Psoas muscle (tissue), 8 donors: ENCODE results near the gene SHH. TPM values are rescaled to one million over a fixed set of nuclear protein-coding genes. Genes with fewer than 3 reads are reported as not detected.

ENCODE experiments used
- ATAC-seq, 4 donors: fragments of 200-7000 bp; cut with Tn5 transposase; one replicate each; pipeline ENCODE4 v1.9.1; 2020; ENCODE audit warnings: moderate library complexity in 3 of 4, mild to moderate bottlenecking in 2 of 4
- DNase-seq, 2 donors: peaks; one replicate each; pipeline ENCODE4 v3.0.0-alpha.2; 2020
- H3K27ac ChIP-seq: fragments of 200-600 bp; one replicate; pipeline ENCODE4 v1.8.0; 2022
- H3K27me3 ChIP-seq, 3 donors: fragments of 200-600 bp in 1 of 3; one replicate each; pipeline versions ENCODE4 v1.6.1 to v1.8.0; 2013 to 2022; ENCODE audit warnings: low read length in 2 of 3, mild to moderate bottlenecking in 2 of 3, moderate library complexity in 1 of 3; ENCODE audit not compliant: insufficient read depth in 3 of 3
- H3K36me3 ChIP-seq, 2 donors: fragments of 200-600 bp in 1 of 2; one replicate each; pipeline versions ENCODE4 v1.6.1 to v1.8.0; 2013 to 2022; ENCODE audit warnings: low read depth in 1 of 2, mild to moderate bottlenecking in 1 of 2, moderate library complexity in 1 of 2; ENCODE audit not compliant: insufficient read depth in 1 of 2
- H3K4me1 ChIP-seq: fragments of 200-600 bp; one replicate; pipeline ENCODE4 v1.8.0; 2022
- H3K4me3 ChIP-seq: fragments of 200-600 bp; one replicate; pipeline ENCODE4 v1.8.0; 2022; ENCODE audit warnings: mild to moderate bottlenecking
- H3K9me3 ChIP-seq: fragments of 200-600 bp; one replicate; pipeline ENCODE4 v1.8.0; 2022
- CTCF ChIP-seq: fragments of 200-600 bp; IDR thresholded peaks from one replicate; pipeline ENCODE4 v1.8.0; 2022; ENCODE audit warnings: antibody characterized with exemption
- WGBS, 3 donors: extraction: QIAGEN DNeasy Blood & Tissue Kit; methylation state at CpG; one replicate each; pipeline versions ENCODE4 v1.1.6 to v1.1.7; 2013; 5-methylcytosine and 5-hydroxymethylcytosine counted together
- intact Hi-C, 2 donors: fragments of 100-400 bp; cut with DNase I; formaldehyde crosslinking; loops; one replicate each; pipeline versions ENCODE4 v1.11.0 to v1.14.2; 2022
- polyA plus RNA-seq, 3 donors: library from polyadenylated mRNA; stranded (reverse); fragments of 200-250 nt; gene quantifications; one replicate each; pipeline ENCODE4 v1.2.3, GENCODE V29; 2013
- total RNA-seq, 4 donors: library from RNA; stranded (reverse); fragmentation: NEBNext Ultra II Directional in 2 of 4; extraction: Animal tissue kit (Norgen Biotek cat#: 25700) in 2 of 4; gene quantifications; one replicate each; pipeline versions ENCODE4 v1.2.1 to v1.2.4, GENCODE V29; 2021 to 2023
- donor health status: healthy with polysubstance abuse.
- donor health status: DM: no; HTN: no; CAD: no; lungs with moderate emphysema.
- donor health status: Bipolar disorder and iron deficiency.
- donor health status: healthy.
- donor health status: DM: yes; HTN: yes; CAD: no.
- donor health status: DM: no; HTN: no; CAD: no.
- donor health status: DM: no; HTN: no; CAD: no.
- donor health status: DM: yes; HTN: yes; CAD: no.

SHH gene
- total and polyA plus RNA-seq, 7 donors = 0.01 TPM; not detected in 5

GRCh38 chr7:155805826-155806095 lies 6.5 kb downstream of the SHH start:
- no peaks in the 10 kb centered on the region for H3K36me3 ChIP-seq
- WGBS, 3 donors = 1 to 2% (median 1%) methylated on average over 16 to 18 of the region's 18 CpGs
- no peak overlapping the region for H3K27ac ChIP-seq
- DNase-seq = no peak
- H3K9me3 ChIP-seq = no peaks in the 10 kb centered on the region
- peaks cover 22% of the 10 kb centered on the region for H3K4me1 ChIP-seq
- no peak for TF ChIP-seq CTCF
- ATAC-seq = peak in 3 of 4 donors; percentile 12 to 32 (median 13)
- intact Hi-C loops = no loop called here
- H3K27me3 ChIP-seq = peaks cover 5 to 100% (median 63%) of the 10 kb centered on the region in 3 donors
- peak overlapping the region; percentile 58 for H3K4me3 ChIP-seq

GRCh38 chr7:155804897-155805825 lies 7.1 kb downstream of the SHH start:
- WGBS, 3 donors = 1% methylated on average over 91 of the region's 91 CpGs
- Histone ChIP-seq H3K27ac (no peak overlapping the region), H3K36me3 (no peaks in the 10 kb centered on the region), H3K4me1 (peaks cover 19% of the 10 kb centered on the region), H3K9me3 (no peaks in the 10 kb centered on the region), H3K4me3 (peak overlapping the region; percentile 58), H3K27me3 (peaks cover 3 to 100% (median 64%) of the 10 kb centered on the region in 3 donors)
- peak; percentile 2 for TF ChIP-seq CTCF
- DNase-seq = no peak
- ATAC-seq = peak; percentile 40 to 76 (median 57)
- intact Hi-C loops = no loop called here

GRCh38 chr7:155804431-155804831 lies 7.8 kb downstream of the SHH start:
- Histone ChIP-seq H3K4me3 (peak overlapping the region; percentile 58), H3K36me3 (no peaks in the 10 kb centered on the region), H3K27ac (no peak overlapping the region), H3K4me1 (peaks cover 18% of the 10 kb centered on the region), H3K27me3 (peaks cover 3 to 100% (median 60%) of the 10 kb centered on the region in 3 donors), H3K9me3 (no peaks in the 10 kb centered on the region)
- ATAC-seq (no peak), DNase-seq (no peak)
- TF ChIP-seq CTCF = no peak
- 2 to 5% (median 4%) methylated on average over 17 of the region's 17 CpGs for WGBS, 3 donors
- intact Hi-C loops = no loop called here

- TF ChIP-seq CTCF = no peak
- DNase-seq (no peak), ATAC-seq (no peak)
- Histone ChIP-seq H3K36me3 (no peaks in the 10 kb centered on the region), H3K27me3 (peaks cover 3 to 99% (median 54%) of the 10 kb centered on the region in 3 donors), H3K9me3 (no peaks in the 10 kb centered on the region), H3K4me3 (peak overlapping the region; percentile 58), H3K4me1 (peaks cover 14% of the 10 kb centered on the region), H3K27ac (no peak overlapping the region)
- intact Hi-C loops = no loop called here
- 1 to 2% (median 1%) methylated on average over 71 to 96 of the region's 96 CpGs for WGBS, 3 donors
Measured at GRCh38 chr7:155803418-155804376, 8.6 kb downstream of the SHH start.
